Measurements from ENCODE around the gene CENPS.
"Not testable (repeated sequence)": the region's sequence is repeated elsewhere in the genome, so short reads cannot be mapped to it uniquely, and the experiment has no call there.

GRCh38 chr1:10425826-10426534 lies 4.3 kb upstream of the CENPS start:
- TF ChIP-seq CTCF (conservative IDR thresholded peaks at IDR 0.05; ENCODE audit: low read depth, low read length); EZH2 (IDR thresholded peaks at IDR 0.05; ENCODE audit: low read length, unreplicated experiment); EZH2phosphoT487 (IDR thresholded peaks at IDR 0.05; ENCODE audit: borderline replicate concordance, low read length): not testable (repeated sequence)

All from PC-3 (cell line).